Stimulated activated CD4-positive, alpha-beta T cell treated with anti-CD3 and anti-CD28 coated beads, Interleukin-15, amount 100 ng/mL, for 1 hour (primary cell): ENCODE results near the gene WT1.
"Not testable (repeated sequence)": the region's sequence is repeated elsewhere in the genome, so short reads cannot be mapped to it uniquely, and the experiment has no call there.

ENCODE experiments used
- DNase-seq, 2 donors: peaks; one replicate each; pipeline ENCODE4 v3.0.0-alpha.2; 2020; ENCODE audit warnings: low read depth in 1 of 2, low spot score in 1 of 2

WT1 gene

DNA sequence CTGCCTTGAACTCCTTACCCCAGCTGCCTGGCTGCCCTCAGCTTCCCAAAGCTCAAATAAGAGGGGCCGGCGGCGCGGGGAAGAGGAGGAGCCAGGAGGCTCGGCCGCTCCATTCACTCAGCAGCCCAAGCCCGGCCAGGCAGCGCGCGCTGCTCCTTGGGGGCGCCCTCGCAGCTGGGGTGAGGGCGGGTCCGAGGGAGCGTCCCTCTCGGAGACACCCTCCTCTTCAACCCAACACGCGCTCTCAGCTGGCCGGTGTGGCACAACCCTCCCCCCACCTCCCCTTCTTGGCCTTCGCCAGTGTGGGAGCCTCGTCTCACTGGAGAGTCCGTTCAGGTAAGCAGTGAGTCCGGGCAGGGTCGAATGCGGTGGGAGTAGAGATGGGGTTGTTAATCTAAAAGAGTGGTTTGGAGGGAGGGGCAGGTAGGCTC is at the start of gene WT1:
Gene WT1 (minus strand): TSS at position 29 of the 431 bp plus-strand sequence.
- DNase-seq: no peak

DNA sequence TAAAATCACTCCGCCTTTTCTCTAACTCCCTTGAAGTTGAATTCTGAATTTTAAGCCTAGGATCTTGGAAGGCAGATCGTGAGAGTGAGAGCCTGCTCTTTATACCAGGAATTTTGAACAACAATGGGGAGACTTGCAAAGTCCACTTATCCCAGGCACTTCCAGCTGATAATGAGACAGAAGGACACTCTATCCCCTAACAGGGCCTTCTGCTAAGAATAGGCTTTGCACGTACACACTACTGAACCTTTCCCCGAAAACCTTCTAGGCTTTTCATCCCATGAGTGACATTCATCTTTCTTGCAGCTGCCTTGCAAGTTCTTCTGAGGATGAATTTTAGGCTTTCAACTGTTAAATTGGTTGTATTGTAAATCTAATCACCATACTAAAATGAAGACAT is 44.0 kb upstream of the WT1 start:
- DNase-seq: no peak

DNA sequence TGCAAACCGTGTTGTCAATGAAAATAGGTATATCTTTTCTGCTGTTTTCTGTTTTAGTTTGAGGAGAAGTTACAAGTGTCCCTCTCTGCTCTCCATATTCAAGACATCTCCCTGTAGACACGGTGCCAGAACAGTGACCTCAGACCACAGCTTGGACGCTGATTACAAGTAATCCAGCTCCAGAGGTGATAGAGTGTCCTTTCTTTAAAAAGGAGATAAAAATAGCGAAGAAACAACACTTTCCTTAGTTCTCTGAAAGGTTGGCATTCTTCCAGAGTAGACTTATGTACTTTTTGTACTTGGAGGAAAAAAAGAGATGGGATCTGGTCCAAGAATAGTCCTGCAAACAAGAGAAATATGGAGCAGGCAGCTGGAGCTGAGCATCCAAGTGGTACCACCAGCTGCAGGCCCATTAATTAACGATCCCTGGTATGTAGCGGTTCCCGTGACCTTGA is 43.0 kb upstream of the WT1 start:
- DNase-seq: no peak

DNA sequence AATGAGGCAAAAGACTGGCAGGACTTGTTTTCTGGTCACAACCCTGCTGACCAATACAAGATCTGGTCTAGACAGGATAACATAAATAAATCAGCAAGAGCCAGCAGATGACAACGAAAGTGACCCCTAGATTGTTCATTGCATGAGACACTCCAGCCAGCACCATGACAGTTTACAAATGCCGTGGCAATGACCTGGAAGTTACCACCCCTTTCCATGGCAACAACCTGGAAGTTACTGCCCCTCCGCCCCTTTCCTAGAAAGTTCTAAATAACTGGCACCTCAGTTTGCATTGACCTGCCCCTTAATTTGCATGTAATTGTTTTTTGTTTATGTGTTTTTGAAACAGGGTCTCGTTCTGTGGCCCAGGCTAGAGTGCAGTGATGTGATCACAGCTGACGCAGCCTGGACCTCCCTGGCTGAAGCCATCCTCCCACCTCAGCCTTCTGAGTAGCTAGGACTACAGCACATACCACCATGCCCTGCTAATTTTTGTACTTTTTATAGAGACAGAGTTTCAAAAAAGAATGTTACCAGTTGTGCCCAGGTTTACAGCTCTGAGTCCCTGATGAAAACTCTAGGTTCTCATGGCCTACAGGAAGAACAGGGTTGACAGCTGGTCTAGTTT is 38.1 kb upstream of the WT1 start:
- no peak for DNase-seq

DNA sequence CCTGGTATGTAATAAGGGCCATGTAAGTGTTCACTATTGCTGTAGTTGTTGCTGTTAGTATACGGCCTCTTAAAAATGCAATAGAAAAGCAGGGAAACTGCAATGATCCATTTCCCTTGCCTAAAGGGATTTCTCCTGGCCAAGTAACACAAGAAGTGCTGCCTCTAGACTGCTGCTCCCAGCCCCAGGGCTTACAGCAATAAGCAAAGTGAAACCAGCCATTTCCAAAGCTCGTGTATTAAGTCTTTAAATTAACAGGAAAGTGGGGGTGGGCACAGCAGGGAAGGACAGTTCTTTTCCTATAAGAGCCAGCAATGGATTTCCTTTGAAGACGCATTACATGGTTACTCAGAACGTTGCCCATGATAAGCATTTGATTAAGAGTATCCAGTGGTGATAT is 36.9 kb upstream of the WT1 start:
- DNase-seq: no peak

DNA sequence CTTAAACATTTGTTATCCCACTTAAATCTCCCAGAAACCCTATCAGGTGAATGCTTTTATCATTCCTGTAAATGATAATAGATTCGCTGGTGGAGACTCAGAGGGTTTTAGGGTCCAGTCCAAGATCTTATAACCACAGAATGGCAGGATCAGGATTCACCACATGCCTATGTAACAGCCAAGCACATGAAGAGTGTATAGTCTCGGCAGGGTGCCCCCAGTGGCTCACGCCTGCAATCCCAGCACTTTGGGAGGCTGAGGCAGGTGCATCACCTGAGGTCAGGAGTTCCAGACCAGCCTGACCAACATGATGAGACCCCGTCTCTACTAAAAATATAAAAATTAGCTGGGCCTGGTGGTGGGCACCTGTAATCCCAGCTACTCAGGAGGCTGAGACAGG is 36.2 kb upstream of the WT1 start:
- DNase-seq: not testable (repeated sequence)

DNA sequence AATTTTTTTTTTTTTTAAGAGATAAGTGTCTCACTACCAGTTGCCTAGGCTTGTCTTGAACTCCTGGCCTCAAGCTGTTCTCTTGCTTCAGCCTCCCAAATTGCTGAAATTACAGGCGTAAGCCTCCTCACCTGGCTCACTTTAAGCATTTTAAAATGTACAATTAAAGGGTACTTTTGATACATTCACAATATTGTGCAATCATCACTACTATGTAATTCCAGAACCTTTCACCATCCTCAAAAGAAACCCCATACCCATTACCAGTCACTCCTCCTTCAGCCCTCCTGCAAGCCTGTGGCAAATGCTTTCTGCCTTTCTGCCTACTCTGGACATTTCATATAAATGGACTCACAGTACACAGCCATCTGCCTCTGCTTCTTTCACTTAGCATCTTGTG is 34.5 kb upstream of the WT1 start:
- DNase-seq: no peak

DNA sequence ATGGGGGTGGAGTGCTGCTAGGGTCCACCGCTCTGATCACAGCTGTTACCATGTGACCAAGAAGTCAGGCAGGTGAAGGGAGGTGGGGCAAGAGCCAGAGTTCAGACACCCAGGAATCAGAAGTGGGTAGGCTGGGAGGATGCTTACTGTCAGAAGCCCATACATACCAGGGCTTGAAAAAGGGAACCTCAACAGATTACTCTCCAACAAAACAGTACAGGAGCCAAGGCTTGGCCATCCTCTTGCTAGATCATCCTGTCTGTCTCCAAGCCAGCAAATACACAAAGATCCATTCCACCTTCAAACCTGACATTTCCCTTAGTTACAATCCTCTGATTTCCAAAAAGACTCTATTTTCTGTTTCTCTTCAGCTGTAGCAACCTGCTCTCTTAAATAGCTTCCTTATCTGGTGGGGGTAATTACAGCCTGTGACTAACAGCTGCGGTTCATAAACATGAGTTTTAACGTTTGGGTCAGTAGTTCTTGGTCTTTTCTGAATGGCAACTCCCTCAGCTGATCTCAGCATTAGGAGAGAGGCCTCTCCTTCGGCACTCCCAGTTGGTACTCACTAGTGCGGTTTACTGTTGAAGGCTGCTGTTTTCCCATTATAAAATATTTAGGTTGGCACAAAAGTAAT is 31.1 kb upstream of the WT1 start:
- DNase-seq: no peak

DNA sequence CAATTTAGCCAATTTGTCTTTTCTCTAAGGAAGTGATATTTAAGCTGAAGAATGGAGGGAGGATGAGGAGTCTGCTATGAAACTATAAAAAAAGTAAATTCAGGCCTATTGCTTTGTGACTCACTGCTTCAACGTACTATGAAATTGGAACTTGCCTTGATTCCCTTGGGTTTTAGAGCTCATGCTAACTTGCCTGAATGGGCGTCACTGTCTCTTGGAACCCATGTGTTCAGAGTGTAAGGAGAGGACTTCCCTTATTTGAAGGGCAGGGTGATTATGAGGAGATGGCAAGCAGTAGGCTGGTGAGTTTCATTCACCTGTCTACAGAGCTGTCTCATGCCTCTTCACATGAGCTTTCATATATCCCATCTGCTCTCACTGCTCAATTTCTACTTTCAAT is 28.7 kb upstream of the WT1 start:
- DNase-seq: no peak

DNA sequence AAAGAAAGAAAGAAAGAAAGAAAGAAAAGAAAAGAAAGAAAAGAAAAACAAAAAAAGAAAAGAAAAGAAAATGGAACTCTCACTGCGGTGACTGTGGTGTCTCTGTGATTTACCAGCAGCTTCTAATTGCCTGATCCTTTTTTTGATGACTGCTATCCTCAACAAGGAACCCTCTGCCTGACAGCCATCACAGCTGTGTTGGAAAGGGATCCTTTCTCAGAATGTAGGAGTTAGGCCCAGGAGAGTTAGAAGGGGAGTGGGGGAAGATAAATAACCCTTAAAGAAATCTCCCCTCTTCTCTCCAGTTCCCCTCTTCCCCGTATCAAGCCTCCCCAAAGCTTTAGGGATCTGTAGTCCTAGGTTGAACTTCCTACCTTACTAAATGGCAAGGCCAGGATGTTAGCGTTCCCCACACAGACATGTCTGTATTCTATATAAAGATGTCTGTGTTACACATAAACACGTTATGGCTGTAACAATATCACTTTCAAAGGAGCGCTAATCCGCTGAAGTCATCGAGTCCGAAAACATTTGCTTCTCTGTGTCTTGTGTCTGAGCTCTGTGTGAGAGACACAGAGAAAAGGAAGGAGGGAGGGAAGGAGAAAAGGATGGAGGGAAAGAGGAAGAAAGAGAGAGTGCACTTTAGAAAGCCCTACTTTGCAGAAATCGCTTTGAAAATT is 26.8 kb upstream of the WT1 start:
- DNase-seq: no peak

DNA sequence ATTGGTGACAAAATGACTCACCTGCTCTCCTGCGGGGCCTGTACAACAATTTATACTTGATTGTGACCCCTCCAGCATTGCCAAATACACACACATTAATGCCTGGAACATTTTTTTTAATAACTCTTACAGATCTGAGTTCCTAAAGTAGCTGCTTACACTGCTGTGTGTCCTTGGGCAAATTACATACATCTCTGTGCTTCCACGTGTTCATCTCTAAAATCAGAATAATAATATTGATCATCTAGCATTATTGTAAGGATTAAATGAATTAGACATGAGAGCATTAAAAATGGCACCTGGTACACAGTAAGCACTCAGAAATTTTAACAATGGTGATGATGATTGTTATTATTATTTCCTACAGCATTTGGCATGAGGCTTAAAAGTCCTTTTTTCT is 21.5 kb upstream of the WT1 start:
- no peak for DNase-seq

DNA sequence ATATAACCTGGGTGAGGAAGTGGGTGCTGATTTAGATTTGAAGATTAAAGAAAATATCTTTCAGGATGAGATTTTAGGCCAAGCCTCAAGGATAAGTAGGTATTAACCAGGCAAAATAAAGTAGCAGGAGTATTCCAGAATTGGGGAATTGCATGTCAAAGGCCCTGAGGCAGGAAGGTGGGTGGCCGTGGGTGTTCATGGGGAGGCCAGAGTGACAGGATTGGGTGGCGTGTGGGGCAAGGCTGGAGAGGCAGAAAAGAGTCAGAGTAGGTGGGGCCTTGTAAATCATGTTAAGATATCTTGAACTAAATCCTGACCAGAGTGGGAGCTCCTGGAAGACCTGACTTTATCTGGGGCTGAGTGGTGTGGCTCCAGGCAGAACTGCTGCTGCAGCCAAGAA is 19.7 kb upstream of the WT1 start:
- no peak for DNase-seq

DNA sequence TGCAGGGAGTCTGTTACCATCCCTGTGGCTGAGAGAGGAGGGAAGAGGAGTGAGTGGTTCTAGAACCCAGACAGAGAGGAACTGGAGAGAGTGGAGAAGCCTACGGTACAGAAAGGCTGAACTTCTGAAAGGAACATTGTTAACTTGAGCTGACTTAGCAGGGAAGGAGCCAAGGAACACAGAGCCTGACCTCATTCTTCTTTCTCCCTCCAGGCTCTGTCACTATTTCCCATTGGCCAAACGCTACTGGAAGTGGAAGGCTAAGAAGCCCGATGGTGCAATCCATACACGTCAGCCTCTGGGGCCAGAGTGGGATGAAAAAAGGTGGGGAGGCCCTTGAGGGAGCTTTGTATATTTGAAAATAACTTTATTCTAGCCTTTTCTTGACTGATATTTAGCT is 16.5 kb upstream of the WT1 start:
- no peak for DNase-seq

DNA sequence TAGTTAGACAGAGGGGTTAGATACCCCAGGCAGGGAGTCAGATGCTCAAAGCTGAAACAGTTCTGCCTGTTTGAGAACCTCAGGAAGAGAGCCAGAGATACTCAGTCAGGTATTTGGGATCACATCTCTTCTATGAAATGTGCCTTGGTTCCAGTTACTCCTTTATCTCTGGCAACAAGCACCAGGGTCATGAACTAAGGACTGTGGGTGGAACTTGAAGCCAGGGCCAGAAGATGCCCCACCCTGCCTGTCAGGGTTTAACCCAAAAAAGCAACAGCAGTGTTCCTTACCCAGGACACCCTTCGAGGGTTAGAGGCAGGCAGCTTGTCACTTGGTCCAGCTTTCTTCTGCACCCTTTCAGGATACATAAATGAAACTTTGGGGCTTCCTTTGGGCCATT is 15.0 kb upstream of the WT1 start:
- no peak for DNase-seq

DNA sequence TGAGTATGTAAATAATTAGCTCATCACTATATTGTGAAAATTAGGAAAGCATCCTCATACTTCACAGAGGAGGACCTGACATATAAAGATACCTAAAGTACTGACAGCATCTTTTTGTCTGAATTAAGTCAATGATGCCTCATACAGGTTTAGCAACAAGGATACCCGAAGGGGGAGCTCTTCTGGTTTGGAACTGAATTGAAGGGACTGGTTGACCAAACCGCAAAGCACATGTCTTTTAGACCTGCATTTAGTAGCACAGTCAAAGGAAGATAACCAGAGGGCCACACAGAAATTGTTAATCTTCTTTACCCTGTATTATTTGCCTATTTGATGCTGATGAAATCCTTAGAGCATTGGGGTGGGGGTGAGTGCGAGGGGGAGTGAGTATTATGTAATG is 12.9 kb upstream of the WT1 start:
- DNase-seq: no peak

DNA sequence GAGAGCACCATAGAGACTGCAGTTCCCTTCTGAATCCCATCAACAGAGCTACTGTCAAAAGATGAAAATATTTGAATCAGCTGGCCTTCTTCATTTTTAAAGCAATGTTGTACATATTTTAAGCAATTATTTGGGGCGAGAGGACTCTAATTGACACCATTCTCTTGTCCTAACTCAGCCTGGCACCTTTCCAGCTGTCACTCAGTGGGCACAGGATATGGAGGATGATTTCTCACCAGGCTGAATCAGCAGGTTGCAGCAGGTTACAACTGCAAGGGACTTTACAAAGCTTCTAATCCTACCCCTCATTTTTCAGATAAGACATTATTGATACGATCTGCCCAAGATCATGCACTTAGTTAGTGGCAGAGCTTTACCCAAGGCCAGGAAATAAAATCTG is 11.9 kb upstream of the WT1 start:
- DNase-seq: no peak

DNA sequence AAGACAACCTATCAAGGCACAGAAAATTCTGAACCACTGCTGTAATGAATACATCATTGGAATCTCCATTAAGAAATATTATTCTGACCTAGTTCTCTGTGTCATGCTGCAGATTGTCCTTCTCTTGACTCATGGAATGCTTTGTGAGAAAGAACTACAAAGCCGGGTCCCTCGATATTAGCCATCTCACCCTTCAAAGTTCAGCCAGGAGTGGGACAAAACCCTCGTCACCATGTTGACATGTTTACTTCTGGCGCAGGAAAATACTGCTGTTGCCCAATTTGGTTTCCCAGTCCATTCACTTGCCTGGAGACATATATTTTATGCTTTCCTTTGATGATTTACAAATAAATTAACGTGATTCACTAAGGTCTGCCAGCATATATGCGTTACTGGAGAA is 10.9 kb upstream of the WT1 start:
- no peak for DNase-seq

DNA sequence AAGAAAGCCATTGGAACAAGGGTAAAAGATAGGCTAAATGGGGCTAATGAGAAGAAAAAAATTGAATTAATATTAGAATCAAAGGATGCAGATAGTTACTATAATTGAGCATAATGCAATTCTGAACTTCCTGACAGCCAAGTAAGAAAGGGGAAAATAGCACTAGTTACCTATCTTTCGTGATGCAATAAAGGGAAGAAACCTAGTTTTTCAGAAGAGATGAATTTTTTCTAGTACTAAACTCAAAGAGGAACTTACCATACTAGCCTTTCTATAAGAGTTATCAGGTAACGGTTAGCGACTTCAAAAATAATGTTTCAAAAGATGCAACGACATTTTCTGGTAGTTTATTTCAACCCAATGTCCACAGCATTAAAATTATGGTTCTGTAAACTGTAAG is 8.8 kb upstream of the WT1 start:
- no peak for DNase-seq

DNA sequence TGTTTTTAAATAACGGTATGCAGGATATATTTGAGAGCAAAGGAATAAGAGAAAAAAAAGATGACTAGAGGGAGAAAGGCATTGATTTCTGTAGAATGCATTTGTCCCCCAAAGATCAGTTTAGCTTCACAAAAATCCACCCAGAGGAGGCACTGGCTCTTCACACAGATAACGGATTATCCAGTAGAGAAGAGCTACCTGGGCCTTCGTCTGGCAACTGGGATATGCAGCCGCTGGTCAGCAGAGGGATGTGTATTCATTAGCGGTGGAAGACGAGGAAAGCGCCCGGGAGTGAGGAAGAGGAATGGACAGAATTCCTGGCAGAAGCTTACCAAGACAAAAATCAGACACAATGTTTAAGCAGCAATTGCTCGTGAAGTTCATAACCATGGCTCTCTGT is 5.6 kb upstream of the WT1 start:
- no peak for DNase-seq

DNA sequence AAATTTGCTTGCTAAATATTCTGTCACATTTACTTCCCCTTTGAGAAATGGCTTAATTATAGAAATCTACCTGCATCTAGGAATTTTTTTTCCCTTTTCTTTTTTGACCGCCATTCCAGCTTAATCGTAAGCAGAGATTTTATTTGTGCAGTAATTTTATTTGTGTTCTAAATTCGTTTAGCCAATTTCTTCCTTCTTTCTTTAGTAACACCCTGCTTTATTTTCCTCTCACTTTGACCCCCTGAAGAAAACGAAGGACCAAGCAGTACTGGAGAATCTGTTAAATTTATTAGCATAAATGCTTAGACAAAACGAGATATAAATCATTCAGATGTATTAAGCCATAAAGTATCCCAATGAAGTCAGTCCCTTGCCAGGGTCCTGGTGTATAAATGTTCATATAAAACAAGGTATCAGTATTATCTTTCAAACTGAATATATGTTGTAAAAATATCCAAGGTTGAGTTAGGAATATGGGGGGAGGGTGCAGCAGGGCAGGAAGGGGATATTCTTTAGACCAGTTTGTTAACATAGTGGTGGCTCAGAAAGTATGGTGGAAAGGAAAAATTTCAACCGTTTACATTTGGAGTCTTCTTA is 5.1 kb upstream of the WT1 start:
- no peak for DNase-seq

DNA sequence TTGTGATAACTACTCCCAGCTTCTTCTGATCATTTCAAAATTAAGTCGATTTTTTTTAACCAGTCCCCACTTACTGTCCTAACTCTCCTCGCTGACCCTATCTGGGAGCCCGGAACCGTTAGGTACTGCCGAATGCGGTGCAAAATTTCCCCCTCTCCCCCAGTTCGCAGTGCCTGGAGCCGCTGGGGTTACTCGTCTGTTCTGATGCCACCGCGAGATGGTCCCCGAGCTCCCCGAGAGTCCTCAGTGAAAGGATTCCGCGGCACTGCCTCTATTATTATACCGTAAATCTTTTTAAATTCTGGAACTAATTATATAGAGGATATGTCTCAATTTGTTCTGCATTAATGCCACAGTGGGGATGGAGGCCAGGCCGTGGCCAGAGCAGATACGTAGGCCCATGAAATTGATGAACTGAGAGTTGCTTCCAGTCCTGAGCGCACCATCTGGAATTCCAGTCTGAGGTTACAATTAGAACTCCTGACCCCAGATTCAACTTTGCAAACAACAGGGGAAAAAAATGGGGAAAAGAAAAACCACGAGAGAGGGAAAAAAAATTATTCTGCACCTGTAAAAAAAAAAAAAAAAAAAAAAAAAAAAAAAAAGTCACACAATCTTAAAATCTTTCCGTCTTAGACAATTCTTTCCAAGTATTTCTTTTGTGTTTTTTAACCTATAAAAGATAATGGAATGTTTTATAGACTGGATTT is 4.3 kb upstream of the WT1 start:
- DNase-seq: no peak
